Measurements from ENCODE around the gene C1QTNF12.

DNA sequence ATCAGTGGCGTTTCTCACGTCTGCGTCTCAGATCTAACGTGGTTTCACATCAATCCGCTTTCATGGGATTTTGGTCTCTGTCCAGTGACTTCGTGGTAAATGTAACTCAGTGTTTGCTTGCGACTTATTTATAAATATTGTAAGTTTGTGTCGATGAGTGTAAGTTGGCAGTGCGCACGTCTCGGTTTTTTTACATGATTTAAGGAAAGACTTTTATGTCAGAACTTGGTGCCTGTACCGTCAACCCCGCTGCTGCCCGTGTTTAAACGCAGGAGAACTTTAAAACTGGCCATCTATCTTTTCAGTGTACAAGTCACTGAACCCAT, 13.0 kb downstream of the C1QTNF12 start:
- TF ChIP-seq, protein P1, sequence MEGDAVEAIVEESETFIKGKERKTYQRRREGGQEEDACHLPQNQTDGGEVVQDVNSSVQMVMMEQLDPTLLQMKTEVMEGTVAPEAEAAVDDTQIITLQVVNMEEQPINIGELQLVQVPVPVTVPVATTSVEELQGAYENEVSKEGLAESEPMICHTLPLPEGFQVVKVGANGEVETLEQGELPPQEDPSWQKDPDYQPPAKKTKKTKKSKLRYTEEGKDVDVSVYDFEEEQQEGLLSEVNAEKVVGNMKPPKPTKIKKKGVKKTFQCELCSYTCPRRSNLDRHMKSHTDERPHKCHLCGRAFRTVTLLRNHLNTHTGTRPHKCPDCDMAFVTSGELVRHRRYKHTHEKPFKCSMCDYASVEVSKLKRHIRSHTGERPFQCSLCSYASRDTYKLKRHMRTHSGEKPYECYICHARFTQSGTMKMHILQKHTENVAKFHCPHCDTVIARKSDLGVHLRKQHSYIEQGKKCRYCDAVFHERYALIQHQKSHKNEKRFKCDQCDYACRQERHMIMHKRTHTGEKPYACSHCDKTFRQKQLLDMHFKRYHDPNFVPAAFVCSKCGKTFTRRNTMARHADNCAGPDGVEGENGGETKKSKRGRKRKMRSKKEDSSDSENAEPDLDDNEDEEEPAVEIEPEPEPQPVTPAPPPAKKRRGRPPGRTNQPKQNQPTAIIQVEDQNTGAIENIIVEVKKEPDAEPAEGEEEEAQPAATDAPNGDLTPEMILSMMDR (conservative IDR thresholded peaks at IDR 0.05; ENCODE audit: low read depth in 2 of 2) = no peak
- TF ChIP-seq POLR2AphosphoS5 (IDR thresholded peaks at IDR 0.05; ENCODE audit: low read depth) (no peak), EZH2phosphoT487 (IDR thresholded peaks at IDR 0.05; ENCODE audit: unreplicated experiment) (no peak), CREB1 (CRISPR knock-in tag; IDR thresholded peaks at IDR 0.05; ENCODE audit: low read depth) (no peak), EZH2 (IDR thresholded peaks at IDR 0.05; ENCODE audit: low read depth, unreplicated experiment) (no peak), JUNB (IDR thresholded peaks at IDR 0.05; ENCODE audit: unreplicated experiment) (no peak), ZNF331 (CRISPR knock-in tag; IDR thresholded peaks at IDR 0.05; ENCODE audit: low read depth) (no peak), NANOG (IDR thresholded peaks at IDR 0.05; ENCODE audit: borderline replicate concordance) (no peak), ZNF114 (CRISPR knock-in tag; IDR thresholded peaks at IDR 0.05) (no peak), STAT1 (IDR thresholded peaks at IDR 0.05; ENCODE audit: unreplicated experiment) (no peak)
- TF ChIP-seq, protein P2, sequence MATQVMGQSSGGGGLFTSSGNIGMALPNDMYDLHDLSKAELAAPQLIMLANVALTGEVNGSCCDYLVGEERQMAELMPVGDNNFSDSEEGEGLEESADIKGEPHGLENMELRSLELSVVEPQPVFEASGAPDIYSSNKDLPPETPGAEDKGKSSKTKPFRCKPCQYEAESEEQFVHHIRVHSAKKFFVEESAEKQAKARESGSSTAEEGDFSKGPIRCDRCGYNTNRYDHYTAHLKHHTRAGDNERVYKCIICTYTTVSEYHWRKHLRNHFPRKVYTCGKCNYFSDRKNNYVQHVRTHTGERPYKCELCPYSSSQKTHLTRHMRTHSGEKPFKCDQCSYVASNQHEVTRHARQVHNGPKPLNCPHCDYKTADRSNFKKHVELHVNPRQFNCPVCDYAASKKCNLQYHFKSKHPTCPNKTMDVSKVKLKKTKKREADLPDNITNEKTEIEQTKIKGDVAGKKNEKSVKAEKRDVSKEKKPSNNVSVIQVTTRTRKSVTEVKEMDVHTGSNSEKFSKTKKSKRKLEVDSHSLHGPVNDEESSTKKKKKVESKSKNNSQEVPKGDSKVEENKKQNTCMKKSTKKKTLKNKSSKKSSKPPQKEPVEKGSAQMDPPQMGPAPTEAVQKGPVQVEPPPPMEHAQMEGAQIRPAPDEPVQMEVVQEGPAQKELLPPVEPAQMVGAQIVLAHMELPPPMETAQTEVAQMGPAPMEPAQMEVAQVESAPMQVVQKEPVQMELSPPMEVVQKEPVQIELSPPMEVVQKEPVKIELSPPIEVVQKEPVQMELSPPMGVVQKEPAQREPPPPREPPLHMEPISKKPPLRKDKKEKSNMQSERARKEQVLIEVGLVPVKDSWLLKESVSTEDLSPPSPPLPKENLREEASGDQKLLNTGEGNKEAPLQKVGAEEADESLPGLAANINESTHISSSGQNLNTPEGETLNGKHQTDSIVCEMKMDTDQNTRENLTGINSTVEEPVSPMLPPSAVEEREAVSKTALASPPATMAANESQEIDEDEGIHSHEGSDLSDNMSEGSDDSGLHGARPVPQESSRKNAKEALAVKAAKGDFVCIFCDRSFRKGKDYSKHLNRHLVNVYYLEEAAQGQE (IDR thresholded peaks at IDR 0.05; ENCODE audit: unreplicated experiment) = no peak
- TF ChIP-seq, protein P3, sequence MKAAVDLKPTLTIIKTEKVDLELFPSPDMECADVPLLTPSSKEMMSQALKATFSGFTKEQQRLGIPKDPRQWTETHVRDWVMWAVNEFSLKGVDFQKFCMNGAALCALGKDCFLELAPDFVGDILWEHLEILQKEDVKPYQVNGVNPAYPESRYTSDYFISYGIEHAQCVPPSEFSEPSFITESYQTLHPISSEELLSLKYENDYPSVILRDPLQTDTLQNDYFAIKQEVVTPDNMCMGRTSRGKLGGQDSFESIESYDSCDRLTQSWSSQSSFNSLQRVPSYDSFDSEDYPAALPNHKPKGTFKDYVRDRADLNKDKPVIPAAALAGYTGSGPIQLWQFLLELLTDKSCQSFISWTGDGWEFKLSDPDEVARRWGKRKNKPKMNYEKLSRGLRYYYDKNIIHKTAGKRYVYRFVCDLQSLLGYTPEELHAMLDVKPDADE (IDR thresholded peaks at IDR 0.05) = no peak
- TF ChIP-seq, protein P4, sequence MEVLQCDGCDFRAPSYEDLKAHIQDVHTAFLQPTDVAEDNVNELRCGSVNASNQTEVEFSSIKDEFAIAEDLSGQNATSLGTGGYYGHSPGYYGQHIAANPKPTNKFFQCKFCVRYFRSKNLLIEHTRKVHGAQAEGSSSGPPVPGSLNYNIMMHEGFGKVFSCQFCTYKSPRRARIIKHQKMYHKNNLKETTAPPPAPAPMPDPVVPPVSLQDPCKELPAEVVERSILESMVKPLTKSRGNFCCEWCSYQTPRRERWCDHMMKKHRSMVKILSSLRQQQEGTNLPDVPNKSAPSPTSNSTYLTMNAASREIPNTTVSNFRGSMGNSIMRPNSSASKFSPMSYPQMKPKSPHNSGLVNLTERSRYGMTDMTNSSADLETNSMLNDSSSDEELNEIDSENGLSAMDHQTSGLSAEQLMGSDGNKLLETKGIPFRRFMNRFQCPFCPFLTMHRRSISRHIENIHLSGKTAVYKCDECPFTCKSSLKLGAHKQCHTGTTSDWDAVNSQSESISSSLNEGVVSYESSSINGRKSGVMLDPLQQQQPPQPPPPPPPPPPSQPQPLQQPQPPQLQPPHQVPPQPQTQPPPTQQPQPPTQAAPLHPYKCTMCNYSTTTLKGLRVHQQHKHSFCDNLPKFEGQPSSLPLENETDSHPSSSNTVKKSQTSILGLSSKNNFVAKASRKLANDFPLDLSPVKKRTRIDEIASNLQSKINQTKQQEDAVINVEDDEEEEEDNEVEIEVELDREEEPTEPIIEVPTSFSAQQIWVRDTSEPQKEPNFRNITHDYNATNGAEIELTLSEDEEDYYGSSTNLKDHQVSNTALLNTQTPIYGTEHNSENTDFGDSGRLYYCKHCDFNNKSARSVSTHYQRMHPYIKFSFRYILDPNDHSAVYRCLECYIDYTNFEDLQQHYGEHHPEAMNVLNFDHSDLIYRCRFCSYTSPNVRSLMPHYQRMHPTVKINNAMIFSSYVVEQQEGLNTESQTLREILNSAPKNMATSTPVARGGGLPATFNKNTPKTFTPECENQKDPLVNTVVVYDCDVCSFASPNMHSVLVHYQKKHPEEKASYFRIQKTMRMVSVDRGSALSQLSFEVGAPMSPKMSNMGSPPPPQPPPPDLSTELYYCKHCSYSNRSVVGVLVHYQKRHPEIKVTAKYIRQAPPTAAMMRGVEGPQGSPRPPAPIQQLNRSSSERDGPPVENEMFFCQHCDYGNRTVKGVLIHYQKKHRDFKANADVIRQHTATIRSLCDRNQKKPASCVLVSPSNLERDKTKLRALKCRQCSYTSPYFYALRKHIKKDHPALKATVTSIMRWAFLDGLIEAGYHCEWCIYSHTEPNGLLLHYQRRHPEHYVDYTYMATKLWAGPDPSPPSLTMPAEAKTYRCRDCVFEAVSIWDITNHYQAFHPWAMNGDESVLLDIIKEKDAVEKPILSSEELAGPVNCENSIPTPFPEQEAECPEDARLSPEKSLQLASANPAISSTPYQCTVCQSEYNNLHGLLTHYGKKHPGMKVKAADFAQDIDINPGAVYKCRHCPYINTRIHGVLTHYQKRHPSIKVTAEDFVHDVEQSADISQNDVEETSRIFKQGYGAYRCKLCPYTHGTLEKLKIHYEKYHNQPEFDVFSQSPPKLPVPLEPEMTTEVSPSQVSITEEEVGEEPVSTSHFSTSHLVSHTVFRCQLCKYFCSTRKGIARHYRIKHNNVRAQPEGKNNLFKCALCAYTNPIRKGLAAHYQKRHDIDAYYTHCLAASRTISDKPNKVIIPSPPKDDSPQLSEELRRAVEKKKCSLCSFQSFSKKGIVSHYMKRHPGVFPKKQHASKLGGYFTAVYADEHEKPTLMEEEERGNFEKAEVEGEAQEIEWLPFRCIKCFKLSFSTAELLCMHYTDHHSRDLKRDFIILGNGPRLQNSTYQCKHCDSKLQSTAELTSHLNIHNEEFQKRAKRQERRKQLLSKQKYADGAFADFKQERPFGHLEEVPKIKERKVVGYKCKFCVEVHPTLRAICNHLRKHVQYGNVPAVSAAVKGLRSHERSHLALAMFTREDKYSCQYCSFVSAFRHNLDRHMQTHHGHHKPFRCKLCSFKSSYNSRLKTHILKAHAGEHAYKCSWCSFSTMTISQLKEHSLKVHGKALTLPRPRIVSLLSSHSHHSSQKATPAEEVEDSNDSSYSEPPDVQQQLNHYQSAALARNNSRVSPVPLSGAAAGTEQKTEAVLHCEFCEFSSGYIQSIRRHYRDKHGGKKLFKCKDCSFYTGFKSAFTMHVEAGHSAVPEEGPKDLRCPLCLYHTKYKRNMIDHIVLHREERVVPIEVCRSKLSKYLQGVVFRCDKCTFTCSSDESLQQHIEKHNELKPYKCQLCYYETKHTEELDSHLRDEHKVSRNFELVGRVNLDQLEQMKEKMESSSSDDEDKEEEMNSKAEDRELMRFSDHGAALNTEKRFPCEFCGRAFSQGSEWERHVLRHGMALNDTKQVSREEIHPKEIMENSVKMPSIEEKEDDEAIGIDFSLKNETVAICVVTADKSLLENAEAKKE (CRISPR knock-in tag; IDR thresholded peaks at IDR 0.05) = no peak
